Cardiac fibroblast (primary cell): ENCODE measurements around the gene AHNAK2.
A peak's percentile ranks its signal among the peaks of the same experiment; 100 is the strongest.

Experiments used
- DNase-seq, 2 donors: peaks; one replicate each; pipeline versions ENCODE4 v3.0.0 to v3.0.0-alpha.2; 2010; ENCODE audit warnings: low read depth in 2 of 2
- H3K4me3 ChIP-seq, 2 donors: replicated peaks in 1 of 2; 1 replicate in 1 of 2; 2 replicates in 1 of 2; pipeline ENCODE4 v1.5.1; 2011; ENCODE audit warnings: low read depth in 2 of 2, low read length in 2 of 2, mild to moderate bottlenecking in 2 of 2, moderate library complexity in 1 of 2
- TF ChIP-seq, protein P1 (sequence below): IDR thresholded peaks from one replicate; pipeline ENCODE4 v1.5.1; 2011; ENCODE audit warnings: low read depth, mild to moderate bottlenecking, low read length, inconsistent platforms

The AHNAK2 gene

DNA sequence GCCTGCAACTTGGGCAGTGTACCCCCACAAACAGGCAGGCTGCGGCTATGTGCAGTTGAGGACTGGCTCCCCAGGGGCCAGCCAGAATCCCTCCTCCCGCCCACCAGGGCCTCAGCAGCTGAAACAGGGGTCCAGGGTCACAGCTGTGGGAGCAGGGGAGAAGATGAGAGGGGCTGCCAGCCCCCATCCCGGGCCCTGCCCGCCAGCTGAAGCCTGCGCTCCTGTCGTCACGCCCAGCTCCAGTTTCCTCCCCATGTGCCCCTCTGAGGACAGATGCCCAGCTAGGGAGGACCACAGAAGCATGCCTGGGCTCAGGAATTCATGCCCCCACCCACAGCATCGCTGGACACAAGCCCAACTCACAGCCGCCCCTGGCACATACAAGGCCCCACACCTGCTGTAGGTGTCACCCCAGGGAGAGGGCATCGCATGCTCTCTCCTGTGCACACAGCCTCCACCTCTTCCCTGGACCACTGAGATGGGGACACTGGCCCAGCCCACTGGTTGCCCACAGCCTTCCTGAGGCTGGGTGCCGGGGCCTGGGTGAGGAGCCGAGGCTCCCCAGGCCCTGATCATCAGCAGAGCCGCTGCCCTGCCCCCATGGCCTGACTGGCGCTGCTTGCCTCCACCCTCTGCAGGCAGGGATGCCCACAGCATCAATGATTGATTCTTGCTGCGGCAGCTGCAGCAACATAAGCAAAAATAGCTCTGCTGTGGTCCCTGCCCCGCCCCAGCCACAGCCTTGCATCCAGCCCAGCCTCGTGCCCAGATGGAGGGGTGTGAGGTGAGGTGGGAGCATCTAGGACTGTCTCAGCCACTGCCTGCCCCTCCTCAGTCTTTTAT lies 3.7 kb upstream of the AHNAK2 start:
- TF ChIP-seq, protein P1, sequence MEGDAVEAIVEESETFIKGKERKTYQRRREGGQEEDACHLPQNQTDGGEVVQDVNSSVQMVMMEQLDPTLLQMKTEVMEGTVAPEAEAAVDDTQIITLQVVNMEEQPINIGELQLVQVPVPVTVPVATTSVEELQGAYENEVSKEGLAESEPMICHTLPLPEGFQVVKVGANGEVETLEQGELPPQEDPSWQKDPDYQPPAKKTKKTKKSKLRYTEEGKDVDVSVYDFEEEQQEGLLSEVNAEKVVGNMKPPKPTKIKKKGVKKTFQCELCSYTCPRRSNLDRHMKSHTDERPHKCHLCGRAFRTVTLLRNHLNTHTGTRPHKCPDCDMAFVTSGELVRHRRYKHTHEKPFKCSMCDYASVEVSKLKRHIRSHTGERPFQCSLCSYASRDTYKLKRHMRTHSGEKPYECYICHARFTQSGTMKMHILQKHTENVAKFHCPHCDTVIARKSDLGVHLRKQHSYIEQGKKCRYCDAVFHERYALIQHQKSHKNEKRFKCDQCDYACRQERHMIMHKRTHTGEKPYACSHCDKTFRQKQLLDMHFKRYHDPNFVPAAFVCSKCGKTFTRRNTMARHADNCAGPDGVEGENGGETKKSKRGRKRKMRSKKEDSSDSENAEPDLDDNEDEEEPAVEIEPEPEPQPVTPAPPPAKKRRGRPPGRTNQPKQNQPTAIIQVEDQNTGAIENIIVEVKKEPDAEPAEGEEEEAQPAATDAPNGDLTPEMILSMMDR: no peak
- no peak for DNase-seq
- H3K4me3 ChIP-seq: no peak overlapping the region

DNA sequence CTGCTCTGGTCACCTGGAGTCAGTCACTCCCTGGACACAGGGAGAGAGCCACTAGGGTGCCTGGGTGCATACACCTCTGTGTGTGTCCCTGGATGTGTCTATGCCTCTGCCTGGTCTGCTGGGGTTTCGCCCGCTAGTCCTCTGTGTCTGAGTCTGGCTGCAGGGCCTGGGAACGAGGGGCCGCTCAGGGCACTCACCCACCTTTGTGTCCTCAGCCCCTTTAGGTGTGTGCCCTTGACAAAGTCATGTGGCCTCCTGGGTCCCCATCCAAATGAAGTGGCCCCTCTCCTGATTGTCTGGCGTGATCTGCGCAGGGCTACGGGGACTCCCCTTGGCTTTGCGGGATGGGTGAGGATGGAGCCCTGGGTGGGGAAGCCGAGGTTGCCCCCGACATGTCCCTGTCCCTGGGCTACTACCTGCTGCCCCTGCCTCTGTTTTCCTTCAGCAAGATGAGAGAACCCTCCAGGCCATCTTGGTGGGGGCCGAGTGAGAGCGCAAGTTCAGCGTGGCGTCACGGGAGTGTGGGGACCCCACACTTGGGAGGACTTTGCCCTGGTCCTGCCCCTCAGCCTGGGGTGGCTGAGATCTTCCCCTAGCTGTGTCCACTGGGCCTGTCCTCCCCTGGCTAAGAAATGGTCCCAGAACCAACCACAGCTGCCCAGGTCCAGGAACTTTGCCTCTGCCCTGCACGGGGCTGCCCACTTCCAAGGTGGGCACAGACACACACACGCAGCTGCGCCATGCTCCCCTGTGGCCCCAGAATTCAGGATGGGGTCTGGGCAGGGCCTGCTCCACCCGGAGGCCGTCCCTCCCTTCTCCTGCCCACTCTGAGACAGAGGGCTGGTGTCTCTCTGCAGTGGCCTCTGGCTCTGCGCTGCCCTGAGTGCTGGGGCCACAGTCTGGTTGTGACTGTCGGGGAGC lies 2.7 kb upstream of the AHNAK2 start:
- H3K4me3 ChIP-seq: no peak overlapping the region
- TF ChIP-seq, protein P1: no peak
- DNase-seq: no peak

DNA sequence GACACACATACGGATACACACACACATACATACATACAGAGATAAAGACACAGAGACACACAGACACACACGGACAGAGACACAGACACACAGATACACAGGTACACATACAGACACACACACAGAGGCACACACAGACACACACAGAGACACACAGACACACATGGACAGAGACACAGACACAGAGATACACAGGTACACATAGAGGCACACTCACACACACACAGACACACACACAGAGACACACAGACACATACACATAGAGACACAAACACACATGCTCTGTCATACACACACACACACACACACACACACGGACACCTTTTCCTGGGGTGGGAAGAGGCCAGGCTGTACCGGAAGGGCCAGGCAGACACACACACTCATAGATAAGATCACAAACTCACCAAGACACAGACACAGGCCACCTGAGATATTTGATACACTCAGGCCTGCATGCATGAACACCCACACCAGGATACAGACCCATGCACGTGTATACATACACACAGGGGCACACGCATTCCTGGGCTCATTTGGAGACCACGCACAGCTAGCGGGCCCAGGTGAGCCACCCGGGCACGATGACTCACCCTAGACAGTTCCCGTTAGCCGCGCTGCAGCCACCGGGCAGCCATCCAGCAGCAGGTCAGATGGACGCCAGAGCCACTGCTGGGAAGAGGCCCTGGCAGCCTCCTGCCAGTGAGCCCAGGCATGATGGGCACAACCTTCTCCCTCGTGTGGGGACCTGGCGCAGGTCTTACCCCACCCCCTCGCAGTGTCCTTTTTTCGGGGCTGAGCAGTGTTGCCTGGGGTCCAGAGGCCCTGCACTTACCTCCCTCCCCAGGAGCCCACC lies 1.8 kb upstream of the AHNAK2 start:
- TF ChIP-seq, protein P1: no peak
- DNase-seq: peak; percentile 48 to 60
- H3K4me3 ChIP-seq: no peak overlapping the region

DNA sequence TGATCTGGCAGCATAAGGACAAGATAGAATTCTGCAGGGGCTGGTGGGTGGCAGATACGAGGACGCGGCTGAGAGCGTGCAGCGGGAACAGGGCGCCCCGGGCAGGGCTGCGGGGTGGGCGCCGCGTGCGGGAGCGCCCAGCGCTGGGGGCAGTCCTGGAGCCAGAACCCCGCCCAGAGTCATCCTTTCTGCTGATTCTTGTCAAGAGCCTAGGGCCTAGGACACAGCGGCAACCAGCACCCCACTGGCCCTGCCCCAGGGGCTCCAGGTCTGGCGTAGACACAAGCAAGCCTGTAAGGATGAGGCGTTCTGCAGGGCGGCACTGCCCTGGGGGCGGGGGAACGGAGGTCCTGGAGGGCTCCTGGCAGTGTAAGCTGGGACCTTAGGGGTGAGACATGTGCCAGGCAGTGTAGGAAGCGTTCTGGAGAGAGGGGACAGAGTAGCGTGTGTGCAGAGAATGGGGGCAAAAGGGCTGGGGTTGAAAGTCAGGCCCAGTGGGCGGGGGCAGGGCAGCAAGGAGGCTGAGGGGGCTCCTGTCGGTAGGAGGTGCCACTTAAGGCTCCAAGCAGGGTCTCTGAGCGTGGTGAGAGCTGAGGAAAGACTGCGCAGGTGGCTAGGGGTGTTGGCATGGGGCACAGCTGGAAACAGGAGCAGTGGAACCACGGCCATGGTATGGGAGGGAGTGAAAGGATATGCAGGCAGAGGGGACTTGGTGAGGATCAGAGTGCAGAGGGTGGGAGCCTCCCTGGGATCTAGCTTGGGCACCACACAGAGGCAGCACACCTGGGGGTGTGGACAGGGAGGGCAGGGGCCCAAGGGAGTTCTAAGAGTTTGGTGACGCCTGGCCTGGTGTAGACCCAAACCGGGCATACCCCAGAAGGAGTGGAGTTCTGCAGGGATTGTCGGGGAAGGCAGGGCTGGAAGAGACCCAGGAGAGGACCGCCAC lies 845 bp upstream of the AHNAK2 start:
- H3K4me3 ChIP-seq: peak overlapping the region; percentile 37 to 43
- TF ChIP-seq, protein P1: no peak
- DNase-seq: no peak

DNA sequence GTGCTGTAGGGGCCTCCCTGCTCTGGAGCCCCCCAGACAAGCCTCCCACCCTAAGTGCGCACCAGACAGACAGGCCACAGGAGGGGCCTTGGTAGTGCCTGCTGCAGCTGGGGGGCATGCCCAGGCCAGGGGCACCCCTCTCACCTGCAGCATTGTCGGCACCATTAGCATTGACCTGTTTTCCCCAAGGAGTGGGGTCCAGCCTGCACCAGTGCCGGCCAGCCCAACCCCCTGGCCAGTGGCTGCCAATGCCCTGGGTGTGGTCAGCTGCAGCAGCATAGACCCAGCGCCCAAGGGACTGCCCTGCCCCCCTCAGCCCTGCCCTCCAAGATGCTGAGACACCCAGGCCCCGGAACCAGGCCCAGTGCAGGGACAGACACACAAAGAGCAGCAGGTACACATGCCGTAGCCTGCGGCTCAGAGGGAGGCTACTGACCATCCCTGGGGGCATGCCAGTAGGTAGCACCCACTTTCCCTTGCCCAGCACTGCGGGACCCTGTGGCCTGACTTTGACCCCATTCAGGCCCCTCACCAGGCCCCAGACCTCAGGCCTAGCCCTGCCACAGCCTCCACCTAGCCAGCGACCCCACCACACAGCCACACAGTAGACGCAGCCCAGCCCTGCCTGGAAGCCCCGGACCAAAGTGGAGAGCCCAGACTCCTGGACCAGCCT lies 1.0 kb downstream of the AHNAK2 start:
- no peak for DNase-seq
- TF ChIP-seq, protein P1: no peak
- H3K4me3 ChIP-seq: peak overlapping the region; percentile 43 to 49
